HG03060 (cell line): ENCODE measurements around the gene EME2.

Experiments
- ATAC-seq: cut with Tn5 transposase; IDR thresholded peaks from one replicate; pipeline ENCODE4 v1.9.1; 2021; ENCODE audit warnings: low read depth, moderate number of reproducible peaks; ENCODE audit not compliant: unreplicated experiment

Gene EME2

DNA sequence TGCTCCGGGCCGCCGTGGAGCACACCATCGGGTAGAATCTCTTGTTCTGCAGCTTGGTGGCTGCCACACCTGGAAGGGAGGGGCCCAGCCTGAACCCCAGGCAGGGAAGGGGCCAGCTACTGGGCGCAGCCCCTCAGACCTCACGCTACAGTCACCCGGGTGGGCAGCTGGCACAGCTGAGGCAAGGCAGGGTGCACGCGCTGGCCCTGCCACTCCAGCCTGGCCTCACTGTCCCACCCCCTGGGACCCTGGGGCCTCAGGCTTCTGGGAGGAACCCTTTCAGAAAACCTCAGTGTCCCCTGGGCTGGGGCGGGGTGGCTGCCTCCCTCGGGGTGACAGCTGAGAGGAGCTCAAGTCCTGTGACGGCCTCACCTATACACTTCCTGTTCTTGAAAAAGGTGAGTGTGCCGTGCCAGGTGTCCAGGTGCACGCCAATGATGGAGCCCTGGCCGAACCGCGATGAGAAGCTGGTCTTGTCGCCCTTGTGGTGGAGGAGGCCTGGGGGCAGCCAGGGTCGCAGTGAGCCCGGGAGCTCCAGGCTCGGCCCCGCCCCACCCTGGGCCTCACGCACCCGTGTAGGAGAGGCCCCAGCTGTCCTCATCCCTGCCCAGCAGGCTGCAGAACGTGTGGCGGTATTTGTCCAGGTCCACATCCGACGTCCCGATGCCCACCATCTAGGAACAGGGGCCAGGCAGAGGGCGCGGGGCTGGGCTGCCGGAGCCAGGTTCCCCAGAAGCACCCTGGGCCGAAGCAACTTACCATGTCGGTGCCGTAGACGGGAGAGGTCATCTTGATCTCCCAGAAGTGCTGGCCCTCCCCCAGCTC is 5.0 kb downstream of the EME2 start:
- ATAC-seq = no peak

DNA sequence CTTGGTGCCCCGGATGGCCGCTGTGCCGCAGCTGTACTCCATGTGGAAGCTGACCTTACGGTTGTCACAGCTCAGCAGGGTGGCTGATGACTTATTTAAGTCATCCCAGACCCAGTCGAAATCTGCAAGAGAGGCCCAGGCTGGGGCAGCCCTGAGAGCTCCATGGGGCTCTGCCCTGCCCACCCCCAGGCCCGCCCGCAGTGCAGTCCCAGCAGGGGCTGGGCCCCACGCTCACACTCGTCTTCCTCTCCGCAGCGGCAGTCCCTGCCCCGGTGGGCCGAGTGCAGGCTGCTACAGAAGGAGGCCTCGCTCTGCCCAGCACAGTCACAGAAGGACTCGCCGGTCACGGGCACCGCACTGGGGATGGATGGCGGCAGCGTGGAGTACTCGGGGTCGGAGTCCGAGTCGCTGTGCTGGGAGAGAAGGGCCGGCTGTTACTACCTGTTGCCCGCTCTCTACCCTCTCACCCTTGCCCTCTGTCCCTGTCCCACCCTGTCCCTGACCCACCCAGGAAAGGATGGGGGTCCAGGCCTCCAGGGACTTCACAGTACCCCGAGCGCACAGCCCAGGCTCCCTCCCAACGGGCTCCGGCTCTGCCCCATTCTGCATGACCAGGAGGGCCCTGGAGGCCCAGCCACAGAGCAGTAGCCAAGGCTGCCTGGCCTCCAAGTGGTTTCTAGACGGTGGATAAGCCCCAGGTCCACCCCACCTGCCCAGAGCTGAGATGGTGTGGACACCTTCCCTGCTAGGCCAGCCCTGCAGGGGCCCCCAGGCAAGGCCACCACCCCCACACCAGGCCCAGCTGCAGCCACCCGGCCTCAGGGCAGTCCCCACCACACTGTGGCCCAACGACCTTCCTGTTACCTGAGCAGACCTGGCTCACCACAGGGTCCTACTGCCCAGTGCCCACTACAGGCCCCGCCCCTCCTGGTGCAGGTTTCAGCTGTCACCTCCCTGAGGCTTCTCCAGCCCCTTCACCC is 5.9 kb downstream of the EME2 start:
- ATAC-seq = no peak

DNA sequence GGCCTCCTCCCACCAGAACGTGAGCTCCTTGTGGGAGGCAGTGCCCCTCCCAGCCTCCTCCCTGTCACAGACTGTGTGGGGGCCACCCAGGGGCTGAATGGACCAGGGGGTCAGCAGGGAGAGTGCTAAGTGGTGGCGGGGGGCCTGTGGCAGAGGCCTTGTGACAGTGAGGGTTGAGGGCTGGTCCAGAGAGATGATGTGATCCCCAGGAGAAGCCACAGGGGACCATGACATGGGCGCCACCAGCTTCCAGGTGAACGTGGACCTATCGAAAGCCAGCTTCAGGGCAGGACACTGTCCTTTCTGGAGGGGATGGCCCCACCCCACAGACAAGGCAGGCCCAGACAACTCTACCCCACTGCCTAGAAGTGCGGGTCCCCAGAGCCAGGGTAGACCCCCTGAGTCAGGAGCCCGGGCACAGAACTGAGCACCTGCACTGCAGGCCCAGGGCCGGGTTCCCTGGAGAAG is 6.7 kb downstream of the EME2 start:
- ATAC-seq = no peak

DNA sequence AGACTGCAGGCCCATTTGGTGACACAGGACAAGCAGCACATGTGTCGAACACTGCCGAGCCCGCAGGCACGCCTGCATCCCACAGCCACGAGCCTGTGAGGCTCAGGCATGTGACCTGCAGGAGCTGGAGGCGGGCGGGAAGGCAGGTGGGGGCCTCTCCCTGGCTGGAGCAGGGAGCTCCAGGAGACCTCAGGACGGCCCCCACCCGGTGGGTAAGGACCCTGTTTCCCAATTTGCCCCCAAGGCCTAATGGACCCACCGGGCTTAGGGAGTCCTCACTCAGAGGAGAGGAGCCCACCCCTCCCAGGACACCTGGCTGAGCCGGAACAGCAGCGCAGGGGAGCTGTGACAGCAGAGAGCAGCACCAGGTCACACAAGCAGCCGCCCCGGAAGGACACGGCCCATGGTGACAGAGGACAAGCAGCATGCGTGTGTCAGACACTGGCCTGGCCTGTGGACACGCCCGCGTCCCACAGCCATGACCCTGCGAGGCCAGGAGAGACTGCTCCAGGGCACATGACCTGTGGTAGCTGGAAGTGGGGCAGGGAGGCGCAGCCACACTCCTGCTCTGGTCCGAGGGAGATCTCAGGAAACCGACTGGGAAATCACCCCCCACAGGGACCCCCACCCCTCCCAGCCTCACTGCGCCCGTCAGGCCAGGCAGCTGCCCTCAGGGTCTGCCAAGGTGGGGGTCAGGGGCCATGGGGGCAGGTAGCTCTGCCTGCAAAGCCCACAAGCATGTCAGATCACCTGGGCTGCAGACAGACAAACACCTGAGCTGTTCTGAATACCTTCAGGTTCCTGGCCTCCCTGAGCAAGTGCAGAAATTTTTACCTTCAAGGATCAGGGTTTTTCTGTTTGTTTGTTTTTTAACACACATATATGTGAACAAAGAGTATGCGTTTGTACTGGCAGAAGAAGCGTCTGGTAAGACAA is 7.4 kb downstream of the EME2 start:
- no peak for ATAC-seq

DNA sequence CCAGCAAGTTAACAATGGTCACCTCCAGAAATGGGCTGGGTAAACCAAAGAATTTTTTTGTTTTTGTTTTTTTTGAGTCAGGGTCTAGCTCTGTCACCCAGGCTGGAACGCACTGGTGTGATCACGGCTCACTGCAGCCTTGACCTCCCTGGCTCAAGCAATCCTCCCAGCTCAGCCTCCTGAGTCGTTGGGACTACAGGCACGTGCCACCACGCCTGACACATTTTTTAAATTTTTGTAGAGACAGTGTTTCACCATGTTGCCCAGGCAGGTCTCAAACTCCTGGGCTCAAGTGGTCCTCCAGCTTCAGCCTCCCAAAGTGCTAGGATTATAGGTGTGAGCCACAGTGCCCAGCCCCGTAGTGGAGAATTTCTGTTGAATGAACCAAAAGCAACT is 8.1 kb downstream of the EME2 start:
- no peak for ATAC-seq

DNA sequence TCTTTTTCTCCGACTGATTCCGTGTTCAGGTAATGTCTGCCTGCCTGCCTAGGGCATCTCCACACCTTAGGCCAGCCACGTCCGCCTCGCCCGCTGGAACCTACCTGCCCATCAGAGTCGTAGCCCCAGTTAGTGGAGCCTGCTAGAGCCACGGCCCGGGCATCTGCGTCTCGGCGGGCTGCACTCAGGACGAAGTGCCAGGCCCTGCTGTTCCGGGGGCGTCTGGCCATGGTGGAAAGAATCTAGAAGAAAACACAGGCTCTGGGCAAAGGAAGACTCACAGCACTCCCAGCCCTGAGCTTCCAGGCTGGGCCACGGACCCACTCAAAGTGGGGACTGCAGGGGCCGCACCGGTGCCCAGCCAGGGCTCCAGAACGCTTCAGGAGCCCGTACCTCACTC is 8.6 kb downstream of the EME2 start:
- ATAC-seq = no peak

DNA sequence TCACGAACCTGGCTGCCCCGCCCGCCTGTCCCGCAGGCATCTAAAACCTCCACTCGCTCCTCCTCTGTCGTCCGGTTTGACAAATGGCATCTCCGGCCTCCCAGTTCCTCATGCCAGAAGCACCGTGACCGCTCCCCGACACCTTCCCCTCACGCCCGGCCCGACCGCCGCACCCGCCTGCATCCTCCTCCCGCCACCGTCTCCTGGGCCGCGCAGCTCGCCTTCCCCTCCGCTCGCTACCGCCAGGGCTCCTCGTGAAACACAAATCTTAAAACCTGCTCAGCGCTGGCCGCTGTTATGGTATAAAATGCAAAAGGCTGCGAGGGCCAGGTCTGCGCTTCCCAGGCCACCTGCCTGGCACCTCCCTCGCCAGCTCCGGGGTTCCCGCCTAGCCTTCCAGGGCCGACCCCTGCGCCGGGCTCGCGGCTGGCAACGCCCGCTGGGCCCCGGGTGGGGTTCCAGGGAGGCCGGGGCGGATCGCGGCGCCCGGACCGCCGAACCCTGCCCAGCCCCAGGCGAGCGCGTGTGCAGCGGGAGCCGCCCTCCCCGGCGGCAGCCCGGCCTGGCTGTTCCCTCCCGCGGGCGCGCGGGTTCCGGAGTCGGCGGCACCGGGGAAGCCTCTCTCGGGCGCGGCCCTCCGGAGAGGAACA is 9.3 kb downstream of the EME2 start:
- no peak for ATAC-seq

DNA sequence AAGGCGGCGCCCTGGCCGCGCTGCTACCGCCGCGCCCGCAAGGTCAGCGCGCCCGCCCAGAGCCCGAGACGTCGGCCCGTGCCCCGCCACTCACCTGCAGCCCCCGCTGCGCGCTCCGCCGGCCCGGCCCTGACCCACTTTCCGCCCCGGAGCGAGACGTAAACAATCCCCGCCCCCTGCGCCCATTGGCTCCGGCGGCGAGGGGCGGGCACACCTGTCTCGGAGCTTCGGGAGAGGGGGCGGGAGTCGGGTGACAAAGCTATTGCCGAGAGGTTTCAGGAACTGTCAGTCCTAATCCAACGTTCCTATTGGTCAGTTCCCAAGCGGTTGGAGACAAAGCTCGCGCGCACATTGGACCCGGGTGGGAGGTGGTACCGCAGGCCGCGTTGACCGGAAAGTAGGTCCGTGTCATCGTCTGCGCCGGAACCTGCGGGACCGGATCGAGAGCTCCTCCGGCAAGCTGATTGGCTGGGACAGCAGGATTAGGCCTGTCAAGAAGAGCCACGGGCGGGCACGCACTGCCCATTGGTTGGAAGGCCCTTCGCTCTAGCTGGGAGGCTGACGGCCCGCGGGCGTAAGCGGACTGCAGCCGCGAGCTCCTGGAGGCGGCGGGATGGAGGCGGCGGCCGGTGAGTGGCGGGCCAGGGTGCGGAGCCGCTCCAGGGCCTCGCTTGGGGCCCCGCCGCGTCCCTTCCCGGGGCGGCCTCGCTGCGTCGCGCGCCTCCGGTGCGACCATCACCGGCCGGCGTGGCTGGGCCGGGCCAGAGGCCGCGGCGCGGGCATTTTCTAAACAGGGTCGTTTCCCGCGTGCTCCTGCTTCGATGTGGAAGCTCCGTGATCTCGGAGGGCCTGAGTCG is 10.0 kb downstream of the EME2 start, which contains the start of the genes NUBP2 and SPSB3:
Gene NUBP2 (plus strand): TSS at position 553 of the 857 bp plus-strand sequence. CDS start 61 bp downstream, at position 614.
Gene SPSB3 (minus strand): TSS at position 164 of the 857 bp plus-strand sequence. CDS start 1,088 bp downstream, outside the sequence.
- ATAC-seq = peak; percentile 82

DNA sequence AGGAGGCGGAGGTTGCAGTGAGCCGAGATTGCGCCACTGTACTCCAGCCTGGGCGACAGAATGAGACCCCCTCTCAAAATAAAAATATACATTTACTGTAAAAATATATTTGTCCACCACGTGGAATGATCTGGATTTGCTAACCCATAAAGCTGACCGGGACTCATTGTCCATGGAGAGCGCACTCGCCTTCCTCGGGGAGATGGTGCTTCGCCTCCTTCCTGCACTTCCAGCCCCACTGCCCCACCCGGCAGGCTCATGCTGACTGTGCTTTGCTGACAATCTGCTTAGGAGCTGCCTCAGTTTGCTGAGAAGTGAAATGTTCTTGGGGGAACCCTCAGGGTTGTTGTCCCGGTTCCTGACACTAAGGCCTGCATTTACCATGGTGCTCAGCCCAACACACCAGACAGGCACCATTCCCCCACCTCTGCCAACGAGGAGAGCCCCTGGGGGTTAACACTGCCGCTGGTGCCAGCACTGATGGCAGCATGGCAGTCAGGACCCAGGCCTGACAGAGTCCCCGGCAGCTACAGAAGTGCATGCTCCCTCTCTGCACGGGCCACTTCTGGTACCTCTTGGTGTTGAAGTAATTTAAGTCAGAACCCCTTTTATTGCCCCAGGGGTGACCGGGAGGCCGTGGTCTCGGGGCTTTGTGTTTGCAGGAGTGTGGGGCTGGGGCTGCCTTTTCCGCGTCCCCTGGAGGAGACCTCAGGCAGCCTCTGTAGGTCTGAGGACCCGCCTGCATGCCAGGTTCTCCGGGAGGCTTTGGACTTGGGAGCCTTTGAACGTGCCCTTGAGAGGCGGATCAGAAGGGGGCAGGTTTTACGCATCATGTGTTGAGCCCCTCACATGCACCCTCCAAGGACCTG is 12.6 kb downstream of the EME2 start:
- no peak for ATAC-seq

DNA sequence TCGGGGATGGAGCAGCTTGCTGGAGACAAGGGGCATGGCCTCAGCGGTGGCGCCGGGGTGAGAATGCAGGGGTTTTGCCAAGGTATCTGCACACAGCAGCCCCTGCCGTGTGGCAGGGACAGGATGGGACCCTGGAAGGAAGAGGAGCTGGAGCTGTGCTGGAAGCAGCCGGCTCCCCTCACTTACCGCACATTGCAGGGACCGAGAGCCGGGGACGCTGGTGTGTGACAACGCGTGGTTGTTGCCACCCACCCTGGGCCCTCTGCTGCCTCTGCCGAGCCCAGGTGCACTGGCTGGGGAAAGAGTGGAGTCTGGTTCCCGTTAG is 13.2 kb downstream of the EME2 start:
- no peak for ATAC-seq

DNA sequence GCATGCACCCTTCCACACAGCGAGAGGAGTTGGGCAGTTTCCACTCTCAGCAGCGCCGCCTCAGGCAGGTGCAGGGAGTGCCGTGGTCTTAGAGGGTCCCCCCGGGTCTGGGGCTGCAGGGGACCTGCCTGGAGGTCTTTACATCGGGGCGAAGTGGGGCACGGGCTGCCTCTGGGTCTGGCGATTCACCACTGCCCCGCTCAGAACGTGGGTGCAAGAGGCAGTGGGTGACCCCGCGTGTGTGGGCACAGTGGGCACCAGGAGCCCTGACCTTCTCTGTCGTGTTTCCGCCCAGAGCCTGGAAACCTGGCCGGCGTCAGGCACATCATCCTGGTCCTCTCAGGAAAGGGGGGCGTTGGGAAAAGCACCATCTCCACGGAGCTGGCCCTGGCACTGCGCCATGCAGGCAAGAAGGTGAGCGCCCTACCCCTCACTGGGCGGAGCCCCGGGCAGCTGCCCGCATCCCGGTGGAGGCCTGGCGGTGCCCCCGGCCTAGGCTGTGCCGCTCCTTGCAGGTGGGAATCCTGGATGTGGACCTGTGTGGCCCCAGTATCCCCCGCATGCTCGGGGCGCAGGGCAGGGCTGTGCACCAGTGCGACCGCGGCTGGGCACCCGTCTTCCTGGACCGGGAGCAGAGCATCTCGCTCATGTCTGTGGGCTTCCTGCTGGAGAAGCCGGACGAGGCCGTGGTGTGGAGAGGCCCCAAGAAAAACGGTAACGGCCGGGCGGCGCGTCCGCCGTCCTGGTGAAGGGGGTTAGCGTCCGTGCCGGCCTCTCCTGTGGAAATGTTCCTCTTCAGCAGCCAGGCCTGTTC is 13.8 kb downstream of the EME2 start:
- no peak for ATAC-seq

DNA sequence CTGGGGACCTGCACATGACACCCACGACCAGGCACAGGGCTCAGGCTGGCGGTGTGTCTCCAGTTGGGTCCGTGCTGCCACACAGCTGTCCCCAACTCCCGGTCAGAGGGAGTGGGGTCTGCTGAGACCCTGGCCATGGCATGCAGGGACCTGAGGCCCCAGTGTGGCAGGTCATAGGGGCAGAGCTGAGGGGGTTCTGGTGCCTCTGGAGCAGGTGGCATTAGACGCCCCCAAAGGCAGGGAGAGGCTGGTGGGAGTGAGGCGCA is 14.4 kb downstream of the EME2 start:
- ATAC-seq = no peak

DNA sequence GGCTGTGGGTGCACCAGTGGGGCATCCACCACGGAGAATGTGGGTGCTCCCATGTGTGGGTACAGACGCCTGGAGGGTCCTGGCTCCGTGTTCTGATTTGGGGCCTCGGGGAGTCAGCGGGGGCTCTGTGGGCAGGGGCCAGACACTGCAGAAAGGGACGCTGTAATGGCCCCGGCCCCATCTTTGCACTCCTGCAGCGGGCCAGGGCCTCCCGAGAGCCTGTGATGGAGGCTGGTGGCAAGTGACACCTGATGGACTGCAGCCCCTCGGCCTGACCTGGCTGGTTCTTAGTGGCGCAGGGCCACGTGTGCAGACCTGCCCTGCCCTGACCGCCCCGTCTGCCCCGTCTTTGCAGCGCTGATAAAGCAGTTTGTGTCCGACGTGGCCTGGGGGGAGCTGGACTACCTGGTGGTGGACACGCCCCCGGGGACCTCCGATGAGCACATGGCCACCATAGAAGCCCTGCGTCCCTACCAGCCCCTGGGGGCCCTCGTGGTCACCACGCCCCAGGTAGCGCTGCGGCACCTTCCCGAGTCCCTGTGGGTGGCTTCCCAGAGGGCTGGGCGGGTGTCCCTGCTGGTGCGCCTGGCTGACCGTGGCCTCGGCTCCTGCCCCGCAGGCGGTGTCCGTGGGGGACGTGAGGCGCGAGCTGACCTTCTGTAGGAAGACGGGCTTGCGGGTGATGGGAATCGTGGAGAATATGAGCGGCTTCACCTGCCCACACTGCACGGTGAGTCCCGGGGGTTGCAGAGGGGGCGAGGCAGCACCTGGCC is 14.9 kb downstream of the EME2 start:
- ATAC-seq = no peak

DNA sequence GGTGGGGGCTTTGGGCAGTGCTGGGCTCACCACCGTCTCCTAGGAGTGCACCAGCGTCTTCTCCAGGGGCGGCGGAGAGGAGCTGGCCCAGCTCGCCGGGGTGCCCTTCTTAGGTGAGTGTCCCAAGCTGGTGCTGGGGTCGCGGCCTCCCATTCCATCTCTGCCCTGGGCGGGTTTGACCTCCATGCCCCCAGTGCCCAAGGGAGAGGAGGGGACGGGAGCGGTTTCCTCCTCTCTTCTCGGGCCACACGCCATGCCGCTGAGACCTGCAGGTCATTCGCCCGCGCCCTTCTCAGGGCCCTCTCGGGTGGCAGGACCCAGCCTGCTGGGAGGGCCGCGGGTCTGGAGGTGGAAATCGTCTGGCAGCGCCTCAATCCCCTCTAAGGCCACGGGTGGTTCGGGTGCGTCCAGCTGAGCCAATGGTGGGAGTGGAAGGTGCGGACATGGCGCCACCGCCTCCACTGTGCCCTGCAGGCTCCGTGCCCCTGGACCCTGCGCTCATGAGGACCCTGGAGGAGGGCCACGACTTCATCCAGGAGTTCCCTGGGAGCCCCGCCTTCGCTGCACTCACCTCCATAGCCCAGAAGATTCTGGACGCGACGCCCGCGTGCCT is 15.6 kb downstream of the EME2 start:
- no peak for ATAC-seq

DNA sequence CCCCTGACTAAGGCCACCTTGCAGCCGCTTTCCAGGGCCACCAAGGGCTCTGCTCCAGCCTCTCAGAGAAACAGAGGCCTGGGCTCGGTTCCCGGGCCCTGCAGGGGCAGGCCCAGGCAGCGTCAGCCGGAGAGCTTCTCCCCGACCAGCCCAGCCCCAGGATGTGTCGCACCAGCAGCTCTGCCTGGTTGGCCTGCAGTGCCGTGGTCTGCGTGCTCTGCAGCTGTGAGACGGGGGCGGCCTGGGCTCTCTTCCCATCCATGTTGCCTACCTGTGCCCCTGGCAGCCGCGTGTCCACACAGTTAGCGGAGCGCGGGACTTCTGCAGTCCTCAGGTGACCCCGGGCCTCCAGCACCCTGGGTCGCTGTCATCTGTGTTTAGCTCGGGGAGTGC is 16.1 kb downstream of the EME2 start:
- ATAC-seq = no peak

DNA sequence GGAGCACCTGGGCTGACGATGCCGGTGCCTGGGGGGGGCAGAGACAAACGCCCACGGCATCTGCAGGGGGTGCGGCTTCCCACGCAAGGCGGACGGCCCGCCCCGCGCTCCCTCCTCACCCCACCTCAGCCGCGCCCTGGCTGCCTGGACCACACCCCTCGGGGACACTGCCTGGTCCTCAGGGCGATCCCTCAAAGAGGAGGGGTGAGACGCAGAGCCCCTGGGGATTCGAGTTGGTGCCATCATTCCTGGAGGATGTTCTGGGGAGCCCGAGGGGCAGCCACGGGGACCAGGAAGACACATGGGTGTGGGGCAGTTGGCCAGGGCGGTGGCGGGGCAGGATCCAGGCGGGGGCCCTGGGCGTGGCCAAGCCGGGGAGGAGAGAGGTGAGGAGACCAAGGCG is 17.0 kb downstream of the EME2 start:
- no peak for ATAC-seq
